GM23248 (cell line): Measurements from ENCODE around the gene SLC6A5. TPM values are rescaled to one million over a fixed set of nuclear protein-coding genes. Genes with fewer than 3 reads are reported as not detected.

ENCODE experiments used
- DNase-seq: peaks from one replicate; pipeline ENCODE4 v3.0.0-alpha.2; 2015
- H2AFZ ChIP-seq: fragments of 200-600 bp; sonication (generic); 2 replicates; pipeline ENCODE4 v1.6.1; 2016; ENCODE audit warnings: antibody characterized with exemption
- H3F3A ChIP-seq: fragments of 200-600 bp; sonication (generic); 2 replicates; pipeline ENCODE4 v1.6.1; 2016; ENCODE audit warnings: mild to moderate bottlenecking, antibody characterized with exemption, mixed run types; ENCODE audit not compliant: insufficient read depth
- H3K27ac ChIP-seq: fragments of 200-600 bp; sonication (generic); 2 replicates; pipeline ENCODE4 v1.5.1; 2016; ENCODE audit warnings: mild to moderate bottlenecking
- H3K27me3 ChIP-seq: fragments of 200-600 bp; sonication (generic); replicated peaks from 2 replicates; pipeline ENCODE4 v1.6.1; 2016; ENCODE audit warnings: mild to moderate bottlenecking; ENCODE audit not compliant: insufficient read depth
- H3K36me3 ChIP-seq: fragments of 200-600 bp; sonication (generic); 2 replicates; pipeline ENCODE4 v1.6.1; 2016; ENCODE audit warnings: low read depth, mild to moderate bottlenecking
- H3K4me1 ChIP-seq: fragments of 200-600 bp; sonication (generic); 2 replicates; pipeline ENCODE4 v1.6.1; 2016; ENCODE audit warnings: mild to moderate bottlenecking; ENCODE audit not compliant: insufficient read depth
- H3K4me2 ChIP-seq: fragments of 200-600 bp; sonication (generic); one replicate; pipeline ENCODE4 v1.6.1; 2016; ENCODE audit warnings: mild to moderate bottlenecking; ENCODE audit not compliant: unreplicated experiment
- H3K4me3 ChIP-seq: fragments of 200-600 bp; sonication (generic); 2 replicates; pipeline ENCODE4 v1.5.1; 2016; ENCODE audit warnings: mild to moderate bottlenecking
- H3K79me2 ChIP-seq: fragments of 200-600 bp; sonication (generic); 2 replicates; pipeline ENCODE4 v1.6.1; 2016; ENCODE audit warnings: mild to moderate bottlenecking; ENCODE audit not compliant: insufficient read depth
- H3K9ac ChIP-seq: fragments of 200-600 bp; sonication (generic); 2 replicates; pipeline ENCODE4 v1.6.1; 2016; ENCODE audit warnings: mild to moderate bottlenecking
- H3K9me2 ChIP-seq: fragments of 200-600 bp; sonication (generic); 2 replicates; pipeline ENCODE4 v1.6.1; 2016; ENCODE audit warnings: mixed run types, mild to moderate bottlenecking, moderate library complexity; ENCODE audit not compliant: insufficient read depth
- H3K9me3 ChIP-seq: fragments of 200-600 bp; sonication (generic); one replicate; pipeline ENCODE4 v1.6.1; 2017; ENCODE audit warnings: low read depth
- H4K20me1 ChIP-seq: fragments of 200-600 bp; sonication (generic); 2 replicates; pipeline ENCODE4 v1.6.0; 2016; ENCODE audit not compliant: insufficient read depth
- EZH2 ChIP-seq: fragments of 200-600 bp; sonication (generic); IDR thresholded peaks from 2 replicates; pipeline ENCODE4 v1.6.1; 2018; ENCODE audit warnings: antibody characterized with exemption, mild to moderate bottlenecking; ENCODE audit not compliant: insufficient read depth, poor library complexity, severe bottlenecking
- EZH2phosphoT487 ChIP-seq: fragments of 200-600 bp; sonication (generic); IDR thresholded peaks from 2 replicates; pipeline ENCODE4 v1.6.1; 2018; ENCODE audit warnings: antibody characterized with exemption, moderate library complexity, mild to moderate bottlenecking, low read depth; ENCODE audit not compliant: insufficient read depth
- WGBS, 2 experiments: methylation state at CpG; one replicate each; pipeline ENCODE4 v1.1.6; 2015 to 2017; ENCODE audit warnings: low lambda C conversion rate in 2 of 2, low coverage in 1 of 2; ENCODE audit errors: missing lambda C conversion rate in 2 of 2; 5-methylcytosine and 5-hydroxymethylcytosine counted together
- in situ Hi-C: fragments of 300-500 bp; cut with MboI; formaldehyde crosslinking; loops from 2 replicates; pipeline ENCODE4 v1.15.0; 2020
- polyA plus RNA-seq: library from polyadenylated mRNA; unstranded; fragments of >200 nt; fragmentation: Nextera tagmentation; extraction: Ambion mirVana; gene quantifications from 2 replicates; pipeline ENCODE4 v1.2.1, GENCODE V29; 2016
- total RNA-seq: library from RNA; depleted of rRNA; stranded (reverse); fragments of >200 nt; shearing (Covaris generic); gene quantifications from 2 replicates; pipeline ENCODE4 v1.2.3, GENCODE V29; 2014

Gene SLC6A5
- total and polyA plus RNA-seq, 2 experiments from 2014 or later, result not detected

DNA sequence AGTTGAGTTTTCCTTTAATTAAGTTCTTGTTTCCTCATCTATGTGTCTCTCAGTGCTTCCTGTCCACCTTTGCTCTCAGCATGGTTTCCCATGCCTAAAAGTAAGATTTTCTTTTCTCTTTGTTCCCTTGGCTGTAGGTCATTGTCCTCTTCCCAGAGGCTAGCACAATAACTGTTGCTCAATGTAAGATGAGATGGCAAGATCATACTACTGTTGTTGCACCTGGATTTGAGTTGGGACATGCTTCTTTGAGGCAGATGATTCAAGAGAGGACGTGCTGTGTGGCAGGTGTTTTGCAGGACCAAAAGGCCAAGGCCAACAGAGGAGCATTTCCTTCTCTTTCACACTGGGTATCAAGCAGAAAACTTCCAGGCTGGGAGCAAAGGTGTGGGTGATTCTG, 58.7 kb downstream of the SLC6A5 start:
- Histone ChIP-seq H3K27ac (no peak overlapping the region), H3F3A (no peaks in the 10 kb centered on the region), H3K9ac (no peak overlapping the region), H3K4me2 (no peak overlapping the region), H3K27me3 (peaks cover 19% of the 10 kb centered on the region), H3K9me3 (no peaks in the 10 kb centered on the region), H3K79me2 (no peaks in the 10 kb centered on the region), H3K9me2 (no peaks in the 10 kb centered on the region), H3K4me1 (no peaks in the 10 kb centered on the region), H4K20me1 (no peaks in the 10 kb centered on the region), H2AFZ (no peak overlapping the region), H3K36me3 (no peaks in the 10 kb centered on the region), H3K4me3 (no peak overlapping the region)
- in situ Hi-C loops, result no loop called here
- TF ChIP-seq EZH2, result no peak
- TF ChIP-seq EZH2phosphoT487, result no peak
- no peak for DNase-seq
- 0% methylated on average over 1 of the region's 1 CpG for WGBS, 2 experiments

DNA sequence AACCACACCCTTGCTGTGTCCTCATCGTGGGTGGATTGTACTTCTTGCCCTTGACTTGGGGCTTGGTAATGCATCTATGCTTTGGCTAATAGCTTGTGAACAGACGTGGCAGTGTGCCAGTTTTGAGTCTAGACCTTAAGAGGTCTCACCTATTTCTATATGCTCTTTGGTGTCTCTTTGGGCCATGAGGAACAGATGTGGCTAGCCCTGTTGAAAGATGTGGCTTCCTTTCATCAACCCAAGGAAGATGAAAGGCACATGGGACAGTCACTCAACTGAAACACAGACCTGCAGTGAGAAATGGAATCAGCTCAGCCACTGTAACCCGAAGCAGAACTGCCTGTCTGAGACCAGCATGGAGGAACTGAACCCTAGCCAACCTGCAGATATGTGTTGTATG, 62.0 kb downstream of the SLC6A5 start:
- H3K9ac ChIP-seq, result no peak overlapping the region
- no peak overlapping the region for H2AFZ ChIP-seq
- H3K27ac ChIP-seq, result no peak overlapping the region
- no peaks in the 10 kb centered on the region for H3K79me2 ChIP-seq
- no peaks in the 10 kb centered on the region for H3F3A ChIP-seq
- no peak overlapping the region for H3K4me3 ChIP-seq
- H3K36me3 ChIP-seq, result no peaks in the 10 kb centered on the region
- no peaks in the 10 kb centered on the region for H3K4me1 ChIP-seq
- no peak for TF ChIP-seq EZH2
- TF ChIP-seq EZH2phosphoT487, result no peak
- 18 to 29% methylated on average over 3 of the region's 3 CpGs for WGBS, 2 experiments
- H3K9me3 ChIP-seq, result no peaks in the 10 kb centered on the region
- H3K9me2 ChIP-seq, result no peaks in the 10 kb centered on the region
- no peak for DNase-seq
- in situ Hi-C loops, result no loop called here
- H3K27me3 ChIP-seq, result no peaks in the 10 kb centered on the region
- no peak overlapping the region for H3K4me2 ChIP-seq
- H4K20me1 ChIP-seq, result no peaks in the 10 kb centered on the region

- Histone ChIP-seq H3K4me3 (no peak overlapping the region), H3K4me1 (no peaks in the 10 kb centered on the region), H3K79me2 (no peaks in the 10 kb centered on the region), H3K9me3 (no peaks in the 10 kb centered on the region), H3K27ac (no peak overlapping the region), H3K36me3 (no peaks in the 10 kb centered on the region), H4K20me1 (no peaks in the 10 kb centered on the region), H3K27me3 (0 out of 2 replicates have a peak, but pooled peaks cover 2% of the 10 kb centered on the region), H3K9me2 (no peaks in the 10 kb centered on the region), H2AFZ (no peak overlapping the region), H3K4me2 (no peak overlapping the region), H3F3A (no peaks in the 10 kb centered on the region), H3K9ac (no peak overlapping the region)
- no peak for DNase-seq
- 28 to 32% methylated on average over 3 of the region's 3 CpGs for WGBS, 2 experiments
- in situ Hi-C loops, result no loop called here
- no peak for TF ChIP-seq EZH2
- no peak for TF ChIP-seq EZH2phosphoT487
Observed at GRCh38 chr11:20661850-20662249, 62.4 kb downstream of the SLC6A5 start.

GRCh38 chr11:20668131-20668809, 68.9 kb downstream of the SLC6A5 start:
- Histone ChIP-seq H3K9me2 (no peaks in the 10 kb centered on the region), H3F3A (no peaks in the 10 kb centered on the region), H2AFZ (no peak overlapping the region), H3K9me3 (no peaks in the 10 kb centered on the region), H3K79me2 (no peaks in the 10 kb centered on the region), H3K27me3 (peaks cover 45% of the 10 kb centered on the region), H3K4me1 (no peaks in the 10 kb centered on the region), H3K36me3 (no peaks in the 10 kb centered on the region), H3K9ac (no peak overlapping the region), H3K27ac (no peak overlapping the region), H3K4me3 (no peak overlapping the region), H4K20me1 (no peaks in the 10 kb centered on the region), H3K4me2 (no peak overlapping the region)
- no peak for DNase-seq
- WGBS, 2 experiments, result 24 to 26% methylated on average over 10 of the region's 10 CpGs
- TF ChIP-seq EZH2phosphoT487, result no peak
- no peak for TF ChIP-seq EZH2
- in situ Hi-C loops, result no loop called here
